SK-N-SH (cell line): ENCODE data around the gene SAMD4A. TPM values are rescaled to one million over a fixed set of nuclear protein-coding genes. Genes with fewer than 3 reads are reported as not detected.

Experiments
- CTCF ChIA-PET: fragments of 300-600, 350-600 bp; formaldehyde crosslinking; extraction: SDS; loops from one replicate; lab custom pipeline; 2021; lab: Yijun Ruan, JAX
- POLR2A ChIA-PET: fragments of 350-600 bp; sonication (Branson Sonifier 250); formaldehyde crosslinking; extraction: SDS; loops from one replicate; lab custom pipeline; 2020; ENCODE audit warnings: antibody characterized with exemption, inconsistent platforms; lab: Yijun Ruan, JAX
- DNase-seq: peaks from one replicate; pipeline ENCODE4 v3.0.0; 2012
- H2AFZ ChIP-seq: fragments of 200-600 bp; sonication (generic); 2 replicates; pipeline ENCODE4 v1.8.1; 2016; ENCODE audit warnings: antibody characterized with exemption, mild to moderate bottlenecking, low read depth
- H3F3A ChIP-seq: fragments of 200-600 bp; sonication (generic); replicated peaks from 2 replicates; pipeline ENCODE3; 2016; ENCODE audit warnings: antibody characterized with exemption, mild to moderate bottlenecking; ENCODE audit not compliant: insufficient read depth
- H3K27ac ChIP-seq, 2 experiments: fragments of 200-500 bp in 1 of 2; fragments of 200-600 bp in 1 of 2; sonication (Bioruptor generic) in 1 of 2; sonication (generic), shearing (Covaris generic) in 1 of 2; 2 replicates each; pipeline versions ENCODE4 v1.5.1 to v1.6.1; 2014 to 2016; ENCODE audit warnings: low read depth in 2 of 2, inconsistent platforms in 1 of 2, low read length in 1 of 2, mild to moderate bottlenecking in 1 of 2, mixed read lengths in 1 of 2
- H3K27me3 ChIP-seq: fragments of 200-600 bp; sonication (generic), shearing (Covaris generic); 2 replicates; pipeline ENCODE4 v1.6.1; 2016; ENCODE audit warnings: mixed run types; ENCODE audit not compliant: insufficient read depth
- H3K36me3 ChIP-seq, 2 experiments: fragments of 200-500 bp in 1 of 2; fragments of 200-600 bp in 1 of 2; sonication (Bioruptor generic) in 1 of 2; sonication (generic) in 1 of 2; replicated peaks in 1 of 2; 2 replicates each; pipeline versions ENCODE3 to v1.5.1; 2014 to 2016; ENCODE audit warnings: low read length in 1 of 2, mild to moderate bottlenecking in 1 of 2; ENCODE audit not compliant: insufficient read depth in 2 of 2, control insufficient read depth in 1 of 2
- H3K4me1 ChIP-seq, 2 experiments: fragments of 200-500 bp in 1 of 2; fragments of 200-600 bp in 1 of 2; sonication (Bioruptor generic) in 1 of 2; sonication (generic), shearing (Covaris generic) in 1 of 2; 2 replicates each; pipeline versions ENCODE4 v1.5.1 to v1.6.1; 2014 to 2016; ENCODE audit warnings: low read depth in 1 of 2, low read length in 1 of 2, mixed run types in 1 of 2; ENCODE audit not compliant: insufficient read depth in 2 of 2, control insufficient read depth in 1 of 2
- H3K4me2 ChIP-seq: fragments of 200-600 bp; sonication (generic), shearing (Covaris generic); 2 replicates; pipeline ENCODE4 v1.6.1; 2017; ENCODE audit warnings: mixed run types
- H3K4me3 ChIP-seq, 2 experiments: fragments of 200-500 bp in 1 of 2; fragments of 200-600 bp in 1 of 2; sonication (Bioruptor generic) in 1 of 2; sonication (generic), shearing (Covaris generic) in 1 of 2; 2 replicates each; pipeline versions ENCODE4 v1.5.1 to v1.8.1; 2014 to 2016; ENCODE audit warnings: low read depth in 2 of 2, inconsistent platforms in 1 of 2, low read length in 1 of 2, mild to moderate bottlenecking in 1 of 2, mixed read lengths in 1 of 2, moderate library complexity in 1 of 2
- H3K79me2 ChIP-seq: fragments of 200-600 bp; sonication (generic); 2 replicates; pipeline ENCODE4 v1.8.1; 2017; ENCODE audit warnings: mild to moderate bottlenecking; ENCODE audit not compliant: insufficient read depth
- H3K9ac ChIP-seq: fragments of 200-600 bp; sonication (generic); 2 replicates; pipeline ENCODE4 v1.6.1; 2017; ENCODE audit warnings: mixed run types
- H3K9me2 ChIP-seq: fragments of 200-600 bp; sonication (generic); 2 replicates; pipeline ENCODE4 v1.6.1; 2017; ENCODE audit warnings: mixed run types
- H3K9me3 ChIP-seq: fragments of 200-600 bp; sonication (generic); 2 replicates; pipeline ENCODE4 v1.6.1; 2017; ENCODE audit warnings: mixed run types, mild to moderate bottlenecking, moderate library complexity
- H4K20me1 ChIP-seq: fragments of 200-600 bp; sonication (generic); 2 replicates; pipeline ENCODE4 v1.6.1; 2017; ENCODE audit warnings: mild to moderate bottlenecking, mixed run types; ENCODE audit not compliant: insufficient read depth
- FOSL2 ChIP-seq: IDR thresholded peaks from 2 replicates; pipeline ENCODE4 v1.4.0; 2012; ENCODE audit warnings: low read depth, mild to moderate bottlenecking, moderate library complexity, borderline replicate concordance
- GATA2 ChIP-seq: sonication (generic); formaldehyde crosslinking; IDR thresholded peaks from 2 replicates; pipeline ENCODE4 v1.5.0; 2020; ENCODE audit warnings: mild to moderate bottlenecking, missing genetic modification reagents
- YY1 ChIP-seq: IDR thresholded peaks from 2 replicates; pipeline ENCODE4 v1.4.0; 2012; ENCODE audit warnings: low read depth, mild to moderate bottlenecking
- WGBS: methylation state at CpG from one replicate; pipeline ENCODE4 v1.1.6; 2017; ENCODE audit warnings: low lambda C conversion rate; 5-methylcytosine and 5-hydroxymethylcytosine counted together
- polyA plus RNA-seq, 3 experiments: library from polyadenylated mRNA; depleted of rRNA; stranded (reverse); fragments of >200 nt; gene quantifications; 2 replicates each; pipeline ENCODE4 v1.2.3, GENCODE V29; 2012
- TF ChIP-seq, protein P1 (sequence below): IDR thresholded peaks from 2 replicates; pipeline ENCODE4 v1.4.0; 2012; ENCODE audit warnings: low read depth, borderline replicate concordance
- TF ChIP-seq, protein P2 (sequence below): IDR thresholded peaks from 2 replicates; pipeline ENCODE4; 2012
- TF ChIP-seq, protein P3 (sequence below): fragments of 150-350 bp; IDR thresholded peaks from 2 replicates; pipeline ENCODE4 v1.6.1; 2016; ENCODE audit warnings: mild to moderate bottlenecking, low read depth, low read length

Gene SAMD4A
- polyA plus RNA-seq, 1 of the 3 experiments (the other 2 are of a cell fraction): 5.0 TPM

DNA sequence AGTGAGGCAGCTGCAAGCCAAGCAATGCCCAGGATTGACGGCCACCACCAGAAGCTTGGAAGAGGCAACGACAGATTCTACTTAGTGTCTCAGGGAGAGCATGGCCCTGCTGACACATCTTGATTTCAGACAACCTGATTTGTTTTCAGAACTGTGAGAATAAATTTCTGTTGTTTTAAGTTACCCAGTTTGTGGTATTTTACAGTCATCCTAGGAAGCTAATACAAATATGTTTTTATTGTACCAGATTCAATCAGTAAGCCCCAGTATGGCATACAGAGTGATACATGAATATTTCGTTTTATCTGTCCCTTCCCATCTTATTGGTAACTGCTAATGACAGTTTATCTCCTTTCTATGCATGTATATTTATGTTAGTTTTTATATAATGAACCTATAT lies 62.3 kb downstream of the SAMD4A start:
- Histone ChIP-seq H3K36me3 (peaks cover 0 to 10% of the 10 kb centered on the region in 2 experiments), H3F3A (peaks cover 2% of the 10 kb centered on the region), H3K9me3 (no peaks in the 10 kb centered on the region), H4K20me1 (peaks cover 64% of the 10 kb centered on the region), H3K27me3 (no peaks in the 10 kb centered on the region), H3K4me1 (peaks cover 10 to 19% of the 10 kb centered on the region in 2 experiments; a peak in 3 of 4 replicates), H3K9ac (no peak overlapping the region), H3K9me2 (no peaks in the 10 kb centered on the region), H3K4me3 (no peak overlapping the region), H3K27ac (no peak overlapping the region), H3K79me2 (peaks cover 98% of the 10 kb centered on the region), H3K4me2 (no peak overlapping the region), H2AFZ (no peak overlapping the region)
- CTCF ChIA-PET: interaction anchor here (1.0 kb wide), 1 partner anchor 51 kb away, joined by 3 read pairs; no protein-coding TSS in a partner anchor
- POLR2A ChIA-PET: no interaction called here
- WGBS: 92% methylated on average over 3 of the region's 3 CpGs
- TF ChIP-seq, protein P1, sequence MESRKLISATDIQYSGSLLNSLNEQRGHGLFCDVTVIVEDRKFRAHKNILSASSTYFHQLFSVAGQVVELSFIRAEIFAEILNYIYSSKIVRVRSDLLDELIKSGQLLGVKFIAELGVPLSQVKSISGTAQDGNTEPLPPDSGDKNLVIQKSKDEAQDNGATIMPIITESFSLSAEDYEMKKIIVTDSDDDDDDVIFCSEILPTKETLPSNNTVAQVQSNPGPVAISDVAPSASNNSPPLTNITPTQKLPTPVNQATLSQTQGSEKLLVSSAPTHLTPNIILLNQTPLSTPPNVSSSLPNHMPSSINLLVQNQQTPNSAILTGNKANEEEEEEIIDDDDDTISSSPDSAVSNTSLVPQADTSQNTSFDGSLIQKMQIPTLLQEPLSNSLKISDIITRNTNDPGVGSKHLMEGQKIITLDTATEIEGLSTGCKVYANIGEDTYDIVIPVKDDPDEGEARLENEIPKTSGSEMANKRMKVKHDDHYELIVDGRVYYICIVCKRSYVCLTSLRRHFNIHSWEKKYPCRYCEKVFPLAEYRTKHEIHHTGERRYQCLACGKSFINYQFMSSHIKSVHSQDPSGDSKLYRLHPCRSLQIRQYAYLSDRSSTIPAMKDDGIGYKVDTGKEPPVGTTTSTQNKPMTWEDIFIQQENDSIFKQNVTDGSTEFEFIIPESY: no peak
- TF ChIP-seq, protein P2, sequence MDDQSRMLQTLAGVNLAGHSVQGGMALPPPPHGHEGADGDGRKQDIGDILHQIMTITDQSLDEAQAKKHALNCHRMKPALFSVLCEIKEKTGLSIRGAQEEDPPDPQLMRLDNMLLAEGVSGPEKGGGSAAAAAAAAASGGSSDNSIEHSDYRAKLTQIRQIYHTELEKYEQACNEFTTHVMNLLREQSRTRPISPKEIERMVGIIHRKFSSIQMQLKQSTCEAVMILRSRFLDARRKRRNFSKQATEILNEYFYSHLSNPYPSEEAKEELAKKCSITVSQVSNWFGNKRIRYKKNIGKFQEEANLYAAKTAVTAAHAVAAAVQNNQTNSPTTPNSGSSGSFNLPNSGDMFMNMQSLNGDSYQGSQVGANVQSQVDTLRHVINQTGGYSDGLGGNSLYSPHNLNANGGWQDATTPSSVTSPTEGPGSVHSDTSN: no peak
- TF ChIP-seq GATA2 (CRISPR knock-in tag): no peak
- TF ChIP-seq, protein P3, sequence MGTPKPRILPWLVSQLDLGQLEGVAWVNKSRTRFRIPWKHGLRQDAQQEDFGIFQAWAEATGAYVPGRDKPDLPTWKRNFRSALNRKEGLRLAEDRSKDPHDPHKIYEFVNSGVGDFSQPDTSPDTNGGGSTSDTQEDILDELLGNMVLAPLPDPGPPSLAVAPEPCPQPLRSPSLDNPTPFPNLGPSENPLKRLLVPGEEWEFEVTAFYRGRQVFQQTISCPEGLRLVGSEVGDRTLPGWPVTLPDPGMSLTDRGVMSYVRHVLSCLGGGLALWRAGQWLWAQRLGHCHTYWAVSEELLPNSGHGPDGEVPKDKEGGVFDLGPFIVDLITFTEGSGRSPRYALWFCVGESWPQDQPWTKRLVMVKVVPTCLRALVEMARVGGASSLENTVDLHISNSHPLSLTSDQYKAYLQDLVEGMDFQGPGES: no peak
- TF ChIP-seq YY1: no peak
- DNase-seq: no peak

DNA sequence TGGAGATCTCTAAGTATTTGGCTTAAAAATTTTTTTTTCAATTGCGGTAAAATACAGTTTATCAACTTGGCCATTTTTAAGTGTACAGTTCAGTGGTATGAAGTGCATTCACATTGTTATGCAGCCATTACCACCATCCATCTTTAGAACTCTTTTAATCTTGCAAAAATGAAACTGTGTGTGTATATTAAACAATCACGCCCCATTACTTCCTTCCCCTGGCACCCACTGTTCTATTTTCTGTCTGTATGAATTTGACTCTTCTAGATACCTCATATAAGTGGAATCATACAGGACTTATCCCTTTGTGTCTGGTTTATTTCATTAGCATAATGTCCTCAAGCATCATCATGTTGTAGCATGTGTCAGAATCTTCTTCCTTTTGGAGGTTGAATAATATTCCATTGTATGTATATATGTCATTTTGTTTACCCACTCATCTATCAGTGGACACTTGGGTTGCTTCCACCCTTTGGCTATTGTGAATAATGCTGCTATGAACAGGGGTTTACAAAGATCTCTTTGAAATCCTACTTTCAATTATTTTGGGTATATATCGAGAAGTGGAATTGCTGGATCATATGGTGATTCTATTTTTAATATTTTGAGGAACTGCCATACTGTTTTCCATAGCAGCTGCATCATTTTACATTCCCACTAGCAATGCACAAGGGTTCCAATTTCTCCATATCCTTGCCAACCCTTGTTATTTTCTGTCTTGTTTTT lies 62.9 kb downstream of the SAMD4A start:
- ChIA-PET POLR2A (no interaction called here), CTCF (interaction anchor here (1.0 kb wide), 1 partner anchor 52 kb away, joined by 3 read pairs; no protein-coding TSS in a partner anchor)
- H3K4me1 ChIP-seq: peaks cover 10 to 14% of the 10 kb centered on the region in 2 experiments; a peak in 3 of 4 replicates
- H3K9me2 ChIP-seq: no peaks in the 10 kb centered on the region
- H4K20me1 ChIP-seq: peaks cover 58% of the 10 kb centered on the region
- 62% methylated on average over 3 of the region's 3 CpGs for WGBS
- TF ChIP-seq FOSL2: no peak
- peaks cover 98% of the 10 kb centered on the region for H3K79me2 ChIP-seq
- no peaks in the 10 kb centered on the region for H3K27me3 ChIP-seq
- peaks cover 0 to 10% of the 10 kb centered on the region in 2 experiments for H3K36me3 ChIP-seq
- H3K4me3 ChIP-seq: no peak overlapping the region
- no peak for DNase-seq
- H3K4me2 ChIP-seq: no peak overlapping the region
- H3K27ac ChIP-seq: no peak overlapping the region
- no peak overlapping the region for H2AFZ ChIP-seq
- peaks cover 2% of the 10 kb centered on the region for H3F3A ChIP-seq
- H3K9ac ChIP-seq: no peak overlapping the region
- H3K9me3 ChIP-seq: no peaks in the 10 kb centered on the region
